ENCODE data around the gene FAM163B.

Gene FAM163B

DNA sequence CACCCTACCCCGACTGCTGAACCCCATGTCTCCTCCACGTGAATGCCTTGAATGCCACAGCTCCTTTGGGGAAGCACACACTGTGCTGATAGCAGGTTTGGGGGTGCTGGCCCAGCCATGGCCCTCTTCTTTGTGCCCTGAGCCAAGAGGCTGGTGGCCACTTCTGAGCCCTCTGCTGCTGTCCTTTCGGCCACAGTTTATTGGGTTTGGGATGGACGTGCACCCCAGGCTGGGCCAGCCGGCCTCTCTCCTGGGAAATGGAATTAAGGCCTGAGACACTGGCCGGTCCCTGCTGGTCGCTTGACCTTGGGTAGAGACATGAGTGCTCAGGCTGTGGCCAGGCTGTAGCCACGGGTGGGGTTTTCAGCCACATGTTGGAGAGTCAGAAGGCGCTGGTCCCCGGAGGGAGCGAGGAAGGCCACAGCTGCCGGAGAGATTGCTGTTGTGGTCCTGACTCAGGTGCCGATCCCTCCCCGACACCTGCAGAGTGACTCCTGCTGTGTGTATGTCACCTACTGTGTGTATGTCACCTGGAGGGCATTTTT is 26.6 kb downstream of the FAM163B start:
- TF ChIP-seq, protein P1, sequence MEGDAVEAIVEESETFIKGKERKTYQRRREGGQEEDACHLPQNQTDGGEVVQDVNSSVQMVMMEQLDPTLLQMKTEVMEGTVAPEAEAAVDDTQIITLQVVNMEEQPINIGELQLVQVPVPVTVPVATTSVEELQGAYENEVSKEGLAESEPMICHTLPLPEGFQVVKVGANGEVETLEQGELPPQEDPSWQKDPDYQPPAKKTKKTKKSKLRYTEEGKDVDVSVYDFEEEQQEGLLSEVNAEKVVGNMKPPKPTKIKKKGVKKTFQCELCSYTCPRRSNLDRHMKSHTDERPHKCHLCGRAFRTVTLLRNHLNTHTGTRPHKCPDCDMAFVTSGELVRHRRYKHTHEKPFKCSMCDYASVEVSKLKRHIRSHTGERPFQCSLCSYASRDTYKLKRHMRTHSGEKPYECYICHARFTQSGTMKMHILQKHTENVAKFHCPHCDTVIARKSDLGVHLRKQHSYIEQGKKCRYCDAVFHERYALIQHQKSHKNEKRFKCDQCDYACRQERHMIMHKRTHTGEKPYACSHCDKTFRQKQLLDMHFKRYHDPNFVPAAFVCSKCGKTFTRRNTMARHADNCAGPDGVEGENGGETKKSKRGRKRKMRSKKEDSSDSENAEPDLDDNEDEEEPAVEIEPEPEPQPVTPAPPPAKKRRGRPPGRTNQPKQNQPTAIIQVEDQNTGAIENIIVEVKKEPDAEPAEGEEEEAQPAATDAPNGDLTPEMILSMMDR (IDR thresholded peaks at IDR 0.05; ENCODE audit: low read depth, low read length), result no peak
- no peak overlapping the region for H3K4me3 ChIP-seq (ENCODE audit: low read depth, low read length)

DNA sequence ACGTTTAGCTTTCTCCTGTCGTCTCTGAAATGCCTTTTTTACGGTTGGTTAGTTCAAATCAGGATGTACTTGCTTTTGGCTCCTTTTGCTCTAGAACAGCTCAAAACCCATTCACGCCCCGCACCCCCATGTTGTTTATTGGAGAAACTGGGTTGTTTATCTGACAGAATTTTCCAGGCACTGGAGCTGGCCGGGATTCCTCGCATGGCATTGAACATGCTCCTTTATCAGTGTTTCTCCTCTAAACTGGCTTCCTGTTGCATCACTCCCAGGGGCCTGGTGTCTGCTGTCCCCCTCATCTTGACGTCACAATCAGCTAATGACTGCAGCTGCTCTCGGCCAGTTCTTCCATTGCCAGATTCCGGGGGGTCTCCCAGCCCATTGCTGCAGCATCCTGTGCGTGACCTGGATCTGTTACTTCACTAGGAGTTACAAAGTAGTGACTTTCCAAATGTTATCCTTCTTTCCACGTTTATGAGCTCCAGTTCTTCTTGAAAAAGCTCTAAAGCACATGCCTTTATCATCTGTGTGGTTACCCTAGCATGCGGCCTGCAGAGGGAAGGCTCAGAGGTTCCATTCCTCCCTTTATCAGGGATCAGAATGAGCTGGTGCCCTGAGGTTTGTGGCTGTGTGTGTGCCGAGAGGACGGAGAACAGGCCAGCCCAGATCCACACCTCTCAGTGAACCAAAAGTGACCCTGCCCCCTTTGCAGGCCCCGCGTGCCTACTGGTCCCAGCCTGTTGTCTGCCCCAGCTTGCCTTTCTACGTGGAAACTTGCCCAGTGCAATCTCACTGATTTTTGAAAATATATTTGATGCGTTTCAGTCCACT is 27.5 kb downstream of the FAM163B start:
- no peak overlapping the region for H3K4me3 ChIP-seq (ENCODE audit: low read depth, low read length)
- TF ChIP-seq, protein P1 (IDR thresholded peaks at IDR 0.05; ENCODE audit: low read depth, low read length), result no peak

DNA sequence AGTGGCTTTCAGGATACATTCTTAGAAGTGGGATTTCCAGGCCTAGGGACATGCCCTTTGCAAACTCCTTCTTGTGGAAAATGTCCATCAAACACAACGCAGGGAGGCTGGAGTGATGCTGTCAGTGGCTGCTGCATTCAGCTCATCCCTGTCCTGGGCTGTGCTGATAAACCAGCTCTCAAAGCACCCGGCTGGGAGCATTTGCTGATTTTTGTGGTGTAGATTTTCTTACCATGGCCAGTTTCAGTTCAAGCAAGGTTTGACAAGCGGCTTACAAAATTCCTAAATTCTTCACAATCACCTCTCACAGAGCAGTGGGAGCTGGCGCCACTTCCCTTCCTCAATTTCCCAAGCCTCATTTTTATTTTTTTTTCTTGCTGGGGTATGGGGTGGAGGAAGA is 28.2 kb downstream of the FAM163B start:
- TF ChIP-seq, protein P1 (IDR thresholded peaks at IDR 0.05; ENCODE audit: low read depth, low read length), result no peak
- no peak overlapping the region for H3K4me3 ChIP-seq (ENCODE audit: low read depth, low read length)

DNA sequence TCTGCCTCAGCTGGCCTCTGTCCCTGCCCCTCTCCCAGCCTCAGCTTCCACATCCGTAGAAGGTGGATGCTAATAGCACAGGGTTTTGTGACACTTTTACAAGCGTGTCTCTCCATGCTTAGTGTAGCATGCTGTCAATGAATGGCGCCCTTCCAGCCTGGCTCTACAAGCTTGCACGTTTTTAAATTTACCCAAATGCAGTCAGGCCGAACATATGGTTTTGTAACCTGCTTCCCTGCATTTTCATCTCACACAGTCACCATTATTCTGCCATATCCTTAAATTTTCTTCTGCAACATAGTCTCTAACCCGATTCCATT is 28.8 kb downstream of the FAM163B start:
- H3K4me3 ChIP-seq (ENCODE audit: low read depth, low read length), result no peak overlapping the region
- TF ChIP-seq, protein P1 (IDR thresholded peaks at IDR 0.05; ENCODE audit: low read depth, low read length), result no peak

DNA sequence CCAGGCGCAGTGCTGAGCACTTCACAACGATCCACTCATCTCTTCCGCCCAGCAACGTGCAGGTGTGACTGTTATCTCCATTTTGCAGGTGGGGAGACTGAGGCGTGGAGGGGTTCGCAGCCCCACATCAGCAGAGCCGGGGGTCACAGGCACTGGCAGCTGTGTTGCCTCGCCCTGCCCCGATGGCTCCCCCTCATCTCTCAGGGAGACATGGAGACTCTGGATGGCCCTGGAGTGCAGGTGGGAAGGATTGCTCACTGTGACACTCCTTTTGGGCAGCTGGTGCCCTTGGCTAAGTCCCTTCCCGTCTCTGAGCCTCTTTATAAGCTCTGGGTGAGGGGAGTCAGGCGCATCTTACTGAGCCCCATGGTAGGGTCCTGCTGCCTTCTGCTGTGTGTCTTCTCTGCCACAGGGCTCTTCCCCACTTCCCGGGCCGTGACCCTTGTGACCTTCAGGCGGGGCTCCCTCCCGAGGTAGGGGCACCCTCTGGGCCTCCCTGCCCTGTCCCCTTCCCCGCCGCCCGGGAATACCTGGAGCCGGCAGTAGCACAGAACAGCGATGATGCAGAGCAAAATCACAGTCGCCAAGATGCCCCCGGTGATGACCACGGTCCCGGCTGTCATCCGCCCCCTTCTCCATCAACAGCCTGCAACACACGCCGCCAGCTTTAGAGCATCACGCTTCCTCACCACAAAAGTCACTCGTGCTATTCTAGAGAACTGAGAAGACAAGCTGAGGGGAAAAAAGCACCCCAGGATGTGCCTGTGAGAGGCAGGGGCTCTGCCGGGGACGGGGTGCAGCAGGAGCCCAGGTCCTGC is 29.4 kb downstream of the FAM163B start:
- no peak overlapping the region for H3K4me3 ChIP-seq (ENCODE audit: low read depth, low read length)
- TF ChIP-seq, protein P1 (IDR thresholded peaks at IDR 0.05; ENCODE audit: low read depth, low read length), result no peak

DNA sequence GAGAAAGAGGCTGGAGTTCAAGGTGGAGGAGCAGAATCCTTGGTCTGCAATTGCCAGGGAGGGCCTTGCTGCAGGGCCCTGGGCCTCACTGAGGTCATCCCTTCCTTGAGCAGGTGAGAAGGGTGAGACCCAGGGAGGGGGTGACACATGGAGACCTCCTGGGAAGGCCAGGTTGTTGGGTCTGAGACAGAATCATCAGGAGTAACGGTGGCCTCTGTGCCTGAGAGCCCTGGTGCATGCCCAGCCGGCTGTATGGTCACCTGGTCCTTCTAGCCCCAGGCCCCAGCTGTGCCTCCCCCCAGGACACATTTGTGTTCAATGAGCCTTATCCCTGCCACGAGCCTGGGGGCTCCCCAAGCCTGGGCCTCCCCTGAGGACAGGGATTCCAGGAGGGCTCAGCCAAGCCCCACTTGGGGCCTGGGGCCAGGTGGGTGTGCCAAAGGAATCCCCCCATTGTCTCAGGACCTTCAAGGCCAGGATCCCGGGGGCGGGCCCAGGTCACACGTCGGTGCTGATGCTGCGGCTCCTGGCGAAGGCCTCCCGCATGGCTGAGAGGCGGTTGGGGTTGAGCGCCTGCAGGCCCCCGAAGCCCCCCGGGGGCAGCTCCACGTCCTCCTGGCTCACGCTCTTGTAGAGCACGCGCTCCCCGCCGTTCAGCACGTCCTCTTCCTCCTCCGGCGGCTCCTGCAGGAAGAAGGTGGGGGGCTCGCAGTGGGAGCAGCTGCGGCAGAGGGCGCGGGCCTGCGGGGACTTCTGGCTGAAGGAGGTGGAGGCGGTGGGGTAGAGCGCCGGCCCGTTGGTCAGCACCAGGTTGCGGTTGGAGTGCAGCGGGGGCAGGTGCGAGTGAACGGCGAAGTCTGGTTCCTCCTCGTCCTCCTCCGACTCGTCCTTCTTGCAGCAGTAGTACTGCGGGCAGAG is 30.4 kb downstream of the FAM163B start:
- TF ChIP-seq, protein P1 (IDR thresholded peaks at IDR 0.05; ENCODE audit: low read depth, low read length), result no peak
- no peak overlapping the region for H3K4me3 ChIP-seq (ENCODE audit: low read depth, low read length)

Measured in WI38 (cell line).